GM20000 (cell line): ENCODE measurements around the gene TCF25.

ENCODE experiments used
- DNase-seq: peaks from one replicate; pipeline ENCODE4 v3.0.0; 2012; ENCODE audit warnings: low spot score
- CTCF ChIP-seq: IDR thresholded peaks from 2 replicates; pipeline ENCODE4 v1.5.1; 2012; ENCODE audit warnings: mild to moderate bottlenecking, control low read depth; ENCODE audit errors: extremely low read depth, missing control alignments

The TCF25 gene

GRCh38 chr16:89843409-89844350 lies 29.7 kb upstream of the TCF25 start:
- DNase-seq = peak; percentile 17
- no peak for TF ChIP-seq CTCF

GRCh38 chr16:89844739-89845339 lies 28.6 kb upstream of the TCF25 start:
- peak; percentile 7 for DNase-seq
- no peak for TF ChIP-seq CTCF

DNA sequence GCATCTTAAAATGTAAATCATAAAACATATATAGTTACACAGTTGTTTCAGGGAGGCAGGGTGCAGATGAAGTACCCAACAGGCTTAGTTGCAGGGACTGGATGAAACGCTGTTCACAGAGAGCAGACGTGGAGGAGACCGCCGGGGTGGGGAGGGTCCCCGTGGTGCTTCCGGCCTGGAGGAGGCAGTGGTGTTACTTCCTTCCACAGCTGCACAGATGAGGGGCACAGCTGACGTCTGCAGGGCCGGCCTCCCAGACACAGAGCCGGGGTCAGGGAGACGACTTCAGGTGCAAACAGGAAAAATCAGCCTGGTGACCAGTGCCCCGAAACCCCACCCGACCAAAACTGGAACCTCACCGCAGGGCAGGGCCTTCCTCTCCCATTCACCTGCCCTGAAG lies 28.0 kb upstream of the TCF25 start:
- DNase-seq = peak; percentile 56
- no peak for TF ChIP-seq CTCF

DNA sequence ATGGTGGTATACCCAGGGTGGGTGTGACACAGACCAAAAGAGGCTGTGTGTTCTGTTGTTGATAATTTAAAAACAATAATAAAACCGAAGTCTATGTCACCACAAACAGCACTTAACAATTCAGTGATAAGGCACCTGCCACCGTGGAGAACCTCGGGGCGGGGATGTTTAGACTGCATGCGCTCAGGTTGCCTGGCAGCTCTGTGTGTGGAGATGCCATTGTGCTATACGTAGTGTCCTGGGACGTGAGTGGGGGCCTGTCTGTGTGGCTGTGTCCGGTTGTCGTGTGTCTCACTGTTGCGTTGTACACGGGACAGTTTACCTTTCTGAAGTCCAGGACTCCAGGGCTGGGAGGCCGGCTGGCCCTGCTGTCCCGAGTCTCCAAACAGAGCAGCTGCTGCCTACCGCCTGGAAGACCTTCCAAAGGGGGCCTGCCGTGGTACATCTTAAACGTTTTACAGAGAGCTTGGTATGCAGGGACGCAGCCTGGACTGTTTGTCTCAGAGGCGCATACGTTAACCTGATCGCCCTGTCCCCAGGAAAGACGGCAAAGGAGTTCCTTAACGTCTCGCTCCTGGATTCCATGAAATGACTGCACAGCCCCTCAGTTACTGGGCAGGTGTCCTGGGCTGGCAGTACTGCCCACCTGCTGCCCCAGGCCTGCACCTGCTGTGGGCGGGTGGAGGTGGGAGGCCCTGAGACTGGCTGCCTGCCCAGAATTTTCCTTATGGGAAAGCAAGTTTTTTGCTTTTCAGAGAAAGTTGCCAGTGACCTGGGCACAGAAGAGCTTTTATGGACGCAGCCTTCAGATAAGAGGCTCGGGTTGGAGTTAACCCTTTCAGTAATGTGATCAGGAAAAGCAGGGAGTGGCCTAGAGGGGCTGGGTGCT lies 26.1 kb upstream of the TCF25 start:
- DNase-seq = peak; percentile 11
- TF ChIP-seq CTCF = no peak

GRCh38 chr16:89847940-89848297 lies 25.5 kb upstream of the TCF25 start:
- peak; percentile 13 for DNase-seq
- TF ChIP-seq CTCF = no peak

DNA sequence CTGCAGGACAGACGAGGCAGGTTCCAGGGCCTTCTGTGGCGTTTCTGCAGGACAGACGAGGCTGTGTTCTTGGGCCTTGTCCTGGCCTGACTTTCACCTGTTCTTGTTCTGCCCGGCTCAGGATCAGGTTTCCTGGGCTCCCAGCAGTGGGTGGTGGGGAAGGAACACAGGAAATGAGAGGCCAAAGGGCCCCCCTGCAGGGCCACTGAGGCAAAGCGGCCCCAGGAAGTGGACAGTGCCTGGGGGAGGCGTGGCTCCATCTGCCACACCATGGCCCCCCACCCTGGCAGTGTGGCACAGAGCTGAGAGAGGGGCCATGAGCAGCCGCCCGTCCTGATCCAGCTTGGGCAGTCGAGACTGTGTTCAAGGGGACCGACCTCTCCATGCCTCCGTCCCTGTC lies 24.4 kb upstream of the TCF25 start:
- TF ChIP-seq CTCF = no peak
- no peak for DNase-seq
